Measurements from ENCODE around the gene DEFB123.

The DEFB123 gene

DNA sequence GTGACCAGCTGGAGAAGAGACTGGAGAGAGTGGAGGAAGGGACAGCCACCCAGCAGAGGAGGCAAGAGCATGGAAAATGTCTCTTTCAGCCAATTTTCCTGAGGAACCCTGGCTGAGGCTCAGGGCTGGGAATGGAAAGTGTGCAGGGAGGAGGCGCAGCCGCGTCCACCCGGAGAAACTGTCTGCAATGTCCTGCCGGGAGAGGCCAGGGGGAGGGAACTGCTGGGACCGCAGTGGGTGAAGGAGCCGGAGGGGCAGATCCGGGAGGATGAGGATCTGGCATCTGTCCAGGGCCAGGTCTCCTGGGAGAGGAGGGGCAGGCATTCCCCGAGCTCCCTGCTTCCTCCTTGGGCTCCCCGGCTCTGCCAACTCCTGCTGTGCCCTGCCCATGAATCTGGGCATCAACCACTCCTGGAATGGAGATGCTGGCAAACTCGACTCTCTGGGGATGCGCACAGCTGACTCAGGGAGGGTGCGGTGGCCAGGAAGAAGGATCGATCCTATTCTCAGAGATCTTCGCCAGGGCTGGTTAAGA lies 56.4 kb downstream of the DEFB123 start:
- Histone ChIP-seq H3K4me2 (ENCODE audit: low read depth, low read length, poor library complexity, severe bottlenecking) (no peak overlapping the region), H3K9me3 (ENCODE audit: insufficient read depth, low read length) (no peaks in the 10 kb centered on the region), H3K27ac (ENCODE audit: low read depth, low read length) (no peak overlapping the region), H3K27me3 (ENCODE audit: low read length) (no peaks in the 10 kb centered on the region), H4K20me1 (ENCODE audit: low read depth, low read length) (no peaks in the 10 kb centered on the region), H3K9me2 (replicated peaks; ENCODE audit: insufficient read depth, low read length) (no peaks in the 10 kb centered on the region), H3K4me3 (ENCODE audit: insufficient read depth, low read length, poor library complexity, severe bottlenecking) (no peak overlapping the region), H2AFZ (ENCODE audit: low read depth, low read length, severe bottlenecking) (no peak overlapping the region), H3K79me2 (ENCODE audit: insufficient read depth, low read length) (no peaks in the 10 kb centered on the region), H3K36me3 (ENCODE audit: low read length) (no peaks in the 10 kb centered on the region), H3K9ac (ENCODE audit: low read length) (no peak overlapping the region), H3F3A (ENCODE audit: insufficient read depth) (no peaks in the 10 kb centered on the region)
- TF ChIP-seq, protein P1, sequence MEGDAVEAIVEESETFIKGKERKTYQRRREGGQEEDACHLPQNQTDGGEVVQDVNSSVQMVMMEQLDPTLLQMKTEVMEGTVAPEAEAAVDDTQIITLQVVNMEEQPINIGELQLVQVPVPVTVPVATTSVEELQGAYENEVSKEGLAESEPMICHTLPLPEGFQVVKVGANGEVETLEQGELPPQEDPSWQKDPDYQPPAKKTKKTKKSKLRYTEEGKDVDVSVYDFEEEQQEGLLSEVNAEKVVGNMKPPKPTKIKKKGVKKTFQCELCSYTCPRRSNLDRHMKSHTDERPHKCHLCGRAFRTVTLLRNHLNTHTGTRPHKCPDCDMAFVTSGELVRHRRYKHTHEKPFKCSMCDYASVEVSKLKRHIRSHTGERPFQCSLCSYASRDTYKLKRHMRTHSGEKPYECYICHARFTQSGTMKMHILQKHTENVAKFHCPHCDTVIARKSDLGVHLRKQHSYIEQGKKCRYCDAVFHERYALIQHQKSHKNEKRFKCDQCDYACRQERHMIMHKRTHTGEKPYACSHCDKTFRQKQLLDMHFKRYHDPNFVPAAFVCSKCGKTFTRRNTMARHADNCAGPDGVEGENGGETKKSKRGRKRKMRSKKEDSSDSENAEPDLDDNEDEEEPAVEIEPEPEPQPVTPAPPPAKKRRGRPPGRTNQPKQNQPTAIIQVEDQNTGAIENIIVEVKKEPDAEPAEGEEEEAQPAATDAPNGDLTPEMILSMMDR (IDR thresholded peaks at IDR 0.05; ENCODE audit: insufficient read depth, low read length, poor library complexity, severe bottlenecking): no peak
- TF ChIP-seq EZH2phosphoT487 (conservative IDR thresholded peaks at IDR 0.05; ENCODE audit: low read length): no peak

GRCh38 chr20:31497838-31498540 lies 57.6 kb downstream of the DEFB123 start:
- no peaks in the 10 kb centered on the region for H3K36me3 ChIP-seq (ENCODE audit: low read length)
- TF ChIP-seq, protein P1 (IDR thresholded peaks at IDR 0.05; ENCODE audit: insufficient read depth, low read length, poor library complexity, severe bottlenecking): no peak
- no peak for TF ChIP-seq EZH2phosphoT487 (conservative IDR thresholded peaks at IDR 0.05; ENCODE audit: low read length)
- H4K20me1 ChIP-seq (ENCODE audit: low read depth, low read length): no peaks in the 10 kb centered on the region
- H3K4me2 ChIP-seq (ENCODE audit: low read depth, low read length, poor library complexity, severe bottlenecking): no peak overlapping the region
- no peaks in the 10 kb centered on the region for H3K27me3 ChIP-seq (ENCODE audit: low read length)
- no peak overlapping the region for H3K4me3 ChIP-seq (ENCODE audit: insufficient read depth, low read length, poor library complexity, severe bottlenecking)
- H2AFZ ChIP-seq (ENCODE audit: low read depth, low read length, severe bottlenecking): no peak overlapping the region
- H3K27ac ChIP-seq (ENCODE audit: low read depth, low read length): no peak overlapping the region
- H3K9ac ChIP-seq (ENCODE audit: low read length): no peak overlapping the region
- H3K9me3 ChIP-seq (ENCODE audit: insufficient read depth, low read length): no peaks in the 10 kb centered on the region
- H3K79me2 ChIP-seq (ENCODE audit: insufficient read depth, low read length): no peaks in the 10 kb centered on the region
- H3K9me2 ChIP-seq (replicated peaks; ENCODE audit: insufficient read depth, low read length): no peaks in the 10 kb centered on the region
- H3F3A ChIP-seq (ENCODE audit: insufficient read depth): no peaks in the 10 kb centered on the region
